Mucosa of descending colon (tissue), 3 donors: ENCODE data around the gene PI4KA. TPM values are rescaled to one million over a fixed set of nuclear protein-coding genes. Genes with fewer than 3 reads are reported as not detected.

Experiments
- ATAC-seq: fragments of 200-7000 bp; cut with Tn5 transposase; one replicate; pipeline ENCODE4 v1.9.1; 2020; ENCODE audit warnings: mild to moderate bottlenecking, moderate library complexity
- DNase-seq, 3 donors: peaks; one replicate each; pipeline ENCODE4 v3.0.0-alpha.2; 2020
- H3K36me3 ChIP-seq: fragments of 200-600 bp; one replicate; pipeline ENCODE4 v1.8.0; 2021; ENCODE audit warnings: low read depth, mild to moderate bottlenecking
- H3K4me1 ChIP-seq: fragments of 200-600 bp; one replicate; pipeline ENCODE4 v1.8.0; 2021; ENCODE audit warnings: low read depth, mild to moderate bottlenecking
- H3K4me3 ChIP-seq: fragments of 200-600 bp; one replicate; pipeline ENCODE4 v1.8.0; 2021; ENCODE audit warnings: mild to moderate bottlenecking
- H3K9me3 ChIP-seq: fragments of 200-600 bp; one replicate; pipeline ENCODE4 v1.8.0; 2021; ENCODE audit warnings: mild to moderate bottlenecking
- CTCF ChIP-seq: fragments of 200-600 bp; IDR thresholded peaks from one replicate; pipeline ENCODE4 v1.8.0; 2022; ENCODE audit warnings: antibody characterized with exemption, mild to moderate bottlenecking
- intact Hi-C, 2 donors: fragments of 100-400 bp; cut with DNase I in 1 of 2; cut with micrococcal nuclease in 1 of 2; formaldehyde crosslinking; loops; one replicate each; pipeline versions ENCODE4 v1.11.0 to v1.11.1; 2022; cut with DNase I, micrococcal nuclease
- total RNA-seq, 3 donors: library from RNA; stranded (reverse); fragmentation: NEBNext Ultra II Directional in 2 of 3; extraction: Animal tissue kit (Norgen Biotek cat#: 25700) in 2 of 3; gene quantifications; one replicate each; pipeline versions ENCODE4 v1.2.1 to v1.2.4, GENCODE V29; 2021 to 2023
- donor health status: DM: no; HTN: no; CAD: no; lungs with moderate emphysema.
- donor health status: DM: no; HTN: no; CAD: no.
- donor health status: DM: no; HTN: yes; CAD: no.

The PI4KA gene
- total RNA-seq, 3 donors from 2014 or later: 77.7 to 130 (median 95.0) TPM

- peaks cover 14% of the 10 kb centered on the region for H3K4me1 ChIP-seq
- DNase-seq: no peak
- H3K9me3 ChIP-seq: no peaks in the 10 kb centered on the region
- no peak overlapping the region for H3K4me3 ChIP-seq
- ATAC-seq: no peak
- no peaks in the 10 kb centered on the region for H3K36me3 ChIP-seq
- intact Hi-C loops: no loop called here
- no peak for TF ChIP-seq CTCF
These were observed 5.4 kb downstream of the PI4KA start for GRCh38 chr22:20853236-20853660.

- no peak for TF ChIP-seq CTCF
These were observed 6.1 kb downstream of the PI4KA start for GRCh38 chr22:20852503-20852902.

GRCh38 chr22:20852076-20852475 is 6.5 kb downstream of the PI4KA start:
- intact Hi-C loops: no loop called here
- no peak for ATAC-seq

More at GRCh38 chr22:20852503-20852902, 6.1 kb downstream of the PI4KA start:
- DNase-seq: no peak
- no peak for ATAC-seq
- intact Hi-C loops: no loop called here
- Histone ChIP-seq H3K36me3 (no peaks in the 10 kb centered on the region), H3K9me3 (no peaks in the 10 kb centered on the region), H3K4me3 (no peak overlapping the region), H3K4me1 (peaks cover 11% of the 10 kb centered on the region)

GRCh38 chr22:20847318-20847822 is 11.2 kb downstream of the PI4KA start:
- ATAC-seq (no peak), DNase-seq (no peak)
- H3K4me1 ChIP-seq: no peaks in the 10 kb centered on the region
- no peak for TF ChIP-seq CTCF
- no peak overlapping the region for H3K4me3 ChIP-seq
- intact Hi-C loops: no loop called here
- no peaks in the 10 kb centered on the region for H3K36me3 ChIP-seq
- no peaks in the 10 kb centered on the region for H3K9me3 ChIP-seq

More at GRCh38 chr22:20852076-20852475, 6.5 kb downstream of the PI4KA start:
- Histone ChIP-seq H3K4me3 (no peak overlapping the region), H3K9me3 (no peaks in the 10 kb centered on the region), H3K36me3 (no peaks in the 10 kb centered on the region), H3K4me1 (peaks cover 7% of the 10 kb centered on the region)
- TF ChIP-seq CTCF: no peak
- no peak for DNase-seq

GRCh38 chr22:20844055-20845037 is 14.3 kb downstream of the PI4KA start:
- Histone ChIP-seq H3K4me3 (no peak overlapping the region), H3K4me1 (no peaks in the 10 kb centered on the region), H3K36me3 (no peaks in the 10 kb centered on the region), H3K9me3 (no peaks in the 10 kb centered on the region)
- ATAC-seq: no peak
- DNase-seq: no peak
- no peak for TF ChIP-seq CTCF
- intact Hi-C loops: no loop called here
